T-helper 1 cell treated with Interleukin-12 subunit alpha and Interleukin-12 subunit beta and Interleukin-4 antibody, amounts not matched to agents 30 μg/mL and 1 μg/mL, for 36 hours (primary cell): ENCODE measurements around the gene RAX.

Experiments used
- H3K27ac Mint-ChIP-seq: one replicate; pipeline ENCODE4 v1.8.0; 2021; ENCODE audit warnings: mild to moderate bottlenecking, mixed read lengths
- H3K27me3 Mint-ChIP-seq: one replicate; pipeline ENCODE4 v1.8.0; 2021; ENCODE audit warnings: low read depth, mixed read lengths
- H3K36me3 Mint-ChIP-seq: one replicate; pipeline ENCODE4 v1.8.0; 2021; ENCODE audit warnings: low read depth, mixed read lengths
- H3K4me1 Mint-ChIP-seq: one replicate; pipeline ENCODE4 v1.8.0; 2021; ENCODE audit warnings: low read depth, mixed read lengths
- H3K4me3 Mint-ChIP-seq: one replicate; pipeline ENCODE4 v1.8.0; 2021; ENCODE audit warnings: mild to moderate bottlenecking, moderate library complexity, mixed read lengths
- H3K9me3 Mint-ChIP-seq: one replicate; pipeline ENCODE4 v1.8.0; 2021; ENCODE audit warnings: mixed read lengths

Gene RAX

GRCh38 chr18:59218018-59218417, 55.2 kb downstream of the RAX start:
- Mint-ChIP-seq H3K27me3 (peaks cover 64% of the 10 kb centered on the region), H3K4me3 (no peak overlapping the region)

More at GRCh38 chr18:59218018-59218417, 55.2 kb downstream of the RAX start:
- Mint-ChIP-seq H3K9me3 (no peaks in the 10 kb centered on the region), H3K4me1 (peaks cover 6% of the 10 kb centered on the region), H3K36me3 (peaks cover 3% of the 10 kb centered on the region), H3K27ac (no peak overlapping the region)
